Skin epidermis (tissue), 12 donors: ENCODE results near the gene NPL.

Experiments used
- H3K27ac ChIP-seq, 21 experiments: fragments of 200-600 bp; sonication (generic) in 11 of 21; one replicate each; pipeline ENCODE4 v1.5.0; 2020; ENCODE audit warnings: mild to moderate bottlenecking in 3 of 21, inconsistent platforms in 2 of 21, moderate library complexity in 2 of 21
- H3K4me3 ChIP-seq, 7 experiments: fragments of 200-600 bp; sonication (generic) in 2 of 7; one replicate each; pipeline ENCODE4 v1.5.0; 2020; ENCODE audit warnings: inconsistent platforms in 2 of 7, mild to moderate bottlenecking in 2 of 7, moderate library complexity in 1 of 7

Gene NPL

GRCh38 chr1:182806015-182806678 is 16.6 kb downstream of the NPL start:
- Histone ChIP-seq H3K27ac (no peak overlapping the region), H3K4me3 (no peak overlapping the region)

DNA sequence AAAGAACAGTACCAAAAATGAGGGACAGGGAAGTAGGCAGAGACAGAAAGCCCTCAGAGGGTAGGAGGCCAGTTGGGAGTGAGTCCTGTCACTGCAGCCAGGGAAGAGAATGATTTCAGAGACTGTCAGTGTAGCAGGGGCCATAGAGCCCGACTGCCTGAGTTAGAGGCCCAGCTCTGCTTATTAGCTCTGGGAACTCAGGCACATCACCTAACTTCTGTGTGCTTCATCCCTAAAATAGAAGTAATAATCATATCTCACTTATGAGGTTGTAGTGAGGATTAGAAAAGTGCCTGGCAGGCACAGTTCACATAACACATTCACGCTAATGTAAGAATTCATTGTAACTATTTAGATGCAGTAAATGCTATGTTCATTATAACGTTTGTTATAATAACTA is 18.3 kb downstream of the NPL start:
- no peak overlapping the region for H3K4me3 ChIP-seq
- H3K27ac ChIP-seq, result no peak overlapping the region

- H3K4me3 ChIP-seq, result no peak overlapping the region
- H3K27ac ChIP-seq, result no peak overlapping the region
Observed at GRCh38 chr1:182809414-182809957, 19.9 kb downstream of the NPL start.

GRCh38 chr1:182811975-182812722 is 22.6 kb downstream of the NPL start:
- Histone ChIP-seq H3K4me3 (no peak overlapping the region), H3K27ac (no peak overlapping the region)

DNA sequence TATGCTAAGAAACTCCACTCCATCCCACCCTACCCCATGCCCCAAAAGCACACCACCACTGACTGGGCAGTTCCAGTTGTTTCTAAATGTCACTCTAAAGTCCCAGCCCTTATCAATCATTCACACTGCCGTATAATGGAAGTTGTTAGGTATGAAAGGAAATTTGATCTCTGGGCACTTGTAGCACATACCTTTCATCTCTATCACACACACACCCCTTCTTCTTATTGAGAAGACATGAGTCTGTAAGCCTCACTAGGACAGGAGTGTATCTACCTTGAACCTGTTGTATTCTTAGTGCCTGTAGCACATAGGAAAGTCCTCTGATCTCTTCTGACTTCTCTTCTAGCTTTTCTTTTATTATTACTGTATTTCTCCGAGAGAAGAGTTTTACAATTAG is 27.3 kb downstream of the NPL start:
- Histone ChIP-seq H3K4me3 (no peak overlapping the region), H3K27ac (no peak overlapping the region)

GRCh38 chr1:182817802-182818201 is 28.2 kb downstream of the NPL start:
- H3K27ac ChIP-seq, result no peak overlapping the region
- no peak overlapping the region for H3K4me3 ChIP-seq

DNA sequence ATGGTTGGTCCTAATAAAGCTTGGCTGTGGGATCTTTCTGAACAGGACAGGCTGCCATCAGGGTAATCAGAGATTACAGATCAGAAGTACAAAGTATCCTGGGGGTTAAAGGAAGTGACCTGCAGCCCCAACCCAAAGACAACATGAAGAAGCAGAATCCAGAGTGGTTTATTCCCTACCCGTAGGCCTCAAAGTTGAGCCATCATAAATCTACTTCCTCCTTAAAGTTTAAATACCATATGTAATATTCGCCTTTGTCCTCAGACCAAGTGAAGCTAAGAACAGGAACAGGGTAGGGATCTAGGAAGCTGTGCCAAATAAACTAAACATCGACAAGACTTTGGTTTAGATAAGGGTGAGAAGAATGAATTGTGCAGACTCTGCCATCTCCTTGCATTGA is 33.6 kb downstream of the NPL start:
- Histone ChIP-seq H3K27ac (no peak overlapping the region), H3K4me3 (no peak overlapping the region)

DNA sequence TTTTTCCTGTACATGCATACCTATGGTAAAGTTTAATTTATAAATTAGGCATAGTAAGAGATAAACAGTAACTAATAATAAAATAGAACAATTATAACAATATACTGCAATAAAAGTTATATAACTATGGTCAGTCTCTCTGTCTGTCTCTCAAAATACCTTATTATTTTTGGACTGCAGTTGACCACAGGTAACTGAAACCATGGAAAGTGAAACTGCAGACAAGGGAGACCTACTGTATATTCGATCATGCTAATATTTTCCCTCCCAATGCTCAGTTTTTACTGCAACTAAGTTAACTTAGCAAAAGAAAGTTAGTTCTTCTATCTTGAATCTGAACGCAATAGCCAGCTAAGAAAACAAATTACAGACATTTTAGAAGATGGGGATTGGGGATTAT is 37.3 kb downstream of the NPL start:
- Histone ChIP-seq H3K27ac (no peak overlapping the region), H3K4me3 (no peak overlapping the region)

GRCh38 chr1:182829285-182829932 is 39.8 kb downstream of the NPL start:
- Histone ChIP-seq H3K4me3 (no peak overlapping the region), H3K27ac (no peak overlapping the region)

GRCh38 chr1:182833271-182833670 is 43.7 kb downstream of the NPL start:
- Histone ChIP-seq H3K4me3 (no peak overlapping the region), H3K27ac (no peak overlapping the region)

- H3K4me3 ChIP-seq, result no peak overlapping the region
- H3K27ac ChIP-seq, result no peak overlapping the region
Observed at GRCh38 chr1:182834326-182834725, 44.8 kb downstream of the NPL start.

DNA sequence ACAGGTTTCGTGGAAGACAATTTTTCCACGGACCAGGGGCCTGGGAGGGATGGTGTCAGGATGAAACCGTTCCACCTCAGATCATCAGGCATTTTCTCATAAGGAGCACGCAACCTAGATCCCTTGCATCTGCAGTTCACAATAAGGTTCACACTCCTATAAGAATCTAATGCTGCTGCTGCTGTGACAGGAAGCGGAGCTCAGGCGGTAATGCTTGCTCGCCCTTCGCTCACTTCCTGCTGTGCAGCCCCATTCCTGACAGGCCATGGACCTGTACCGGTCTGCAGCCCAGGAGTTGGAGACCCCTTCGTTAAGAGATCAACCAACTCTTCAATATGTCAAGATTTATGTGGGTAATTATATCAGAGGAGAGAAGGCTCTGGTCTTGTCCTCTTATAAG is 46.2 kb downstream of the NPL start:
- Histone ChIP-seq H3K27ac (no peak overlapping the region), H3K4me3 (no peak overlapping the region)

GRCh38 chr1:182839209-182840066 is 49.9 kb downstream of the NPL start, which contains the start of gene DHX9:
TSS of gene DHX9 (plus strand) at chr1:182839347. CDS start at chr1:182842567, 3,220 bp downstream.
- Histone ChIP-seq H3K4me3 (peak within 1 kb of the TSS; percentile 56 to 91 (median 81)), H3K27ac (peak within 1 kb of the TSS in 20 of 21 experiments; percentile 80 to 94 (median 89))

DNA sequence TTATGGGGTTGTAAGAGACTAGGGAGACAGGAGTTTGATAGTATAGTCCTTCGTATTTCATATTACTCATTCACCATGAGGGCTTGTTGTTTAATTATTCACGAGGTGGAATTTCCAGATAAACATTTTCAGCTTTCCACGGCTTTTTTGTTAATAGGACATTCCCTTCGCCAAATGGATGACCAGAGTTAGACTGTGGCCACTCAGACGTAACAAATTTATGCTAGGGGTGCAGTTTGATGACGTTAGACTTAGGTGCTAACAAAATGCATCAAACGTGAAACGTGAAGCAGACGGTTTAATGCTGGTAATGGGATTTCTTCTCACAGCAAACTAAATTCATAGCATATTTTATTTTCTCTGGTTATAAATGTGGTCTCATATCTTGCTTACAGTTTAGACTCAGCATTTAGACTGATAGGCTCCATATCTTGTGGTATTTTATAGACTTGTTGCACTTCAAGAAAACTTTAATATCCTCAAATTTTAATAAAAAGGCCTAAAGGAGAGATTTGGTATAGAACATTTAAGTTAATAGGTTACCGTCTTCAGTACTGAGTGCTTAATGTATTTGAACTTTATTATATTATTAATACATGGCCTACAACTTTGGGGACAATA is 51.9 kb downstream of the NPL start:
- no peak overlapping the region for H3K27ac ChIP-seq
- H3K4me3 ChIP-seq, result peak overlapping the region in 6 of 7 experiments; percentile 64 to 91 (median 83)

DNA sequence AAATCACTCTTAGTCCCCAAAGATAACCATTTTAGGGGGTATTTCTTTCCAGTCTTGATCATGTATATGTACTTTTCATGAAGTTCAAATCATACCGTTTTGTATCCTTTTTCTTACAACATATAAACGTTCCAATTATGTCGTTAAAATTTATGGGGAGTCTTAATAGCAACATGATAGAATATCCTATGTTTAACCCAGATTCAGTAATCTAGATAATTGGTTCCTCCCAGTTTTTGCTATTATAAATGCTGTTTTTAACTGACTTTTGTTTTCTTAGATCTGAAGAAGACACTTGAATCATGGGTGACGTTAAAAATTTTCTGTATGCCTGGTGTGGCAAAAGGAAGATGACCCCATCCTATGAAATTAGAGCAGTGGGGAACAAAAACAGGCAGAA is 52.7 kb downstream of the NPL start:
- H3K4me3 ChIP-seq, result no peak overlapping the region
- H3K27ac ChIP-seq, result no peak overlapping the region

DNA sequence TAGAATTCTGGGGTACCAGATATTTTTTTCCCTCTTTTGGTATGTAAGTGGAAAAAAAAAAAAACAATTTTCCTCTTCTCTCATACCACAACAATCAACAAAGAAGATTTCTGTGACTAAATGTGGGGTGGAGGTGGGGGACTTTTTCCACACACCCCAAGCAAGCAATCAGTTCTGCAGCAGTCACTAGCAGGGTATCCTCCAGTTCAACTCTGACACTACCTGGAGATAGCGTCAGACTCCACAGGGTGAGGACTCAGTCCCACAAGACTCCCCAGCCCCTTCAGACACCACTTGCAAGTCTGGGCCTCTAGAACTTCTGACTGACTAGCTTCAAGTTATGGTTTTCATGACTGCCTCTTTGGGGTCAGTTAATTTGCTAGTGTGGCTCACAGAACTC is 55.8 kb downstream of the NPL start:
- H3K27ac ChIP-seq, result no peak overlapping the region
- H3K4me3 ChIP-seq, result no peak overlapping the region

GRCh38 chr1:182845894-182846293 is 56.3 kb downstream of the NPL start:
- Histone ChIP-seq H3K27ac (no peak overlapping the region), H3K4me3 (no peak overlapping the region)

DNA sequence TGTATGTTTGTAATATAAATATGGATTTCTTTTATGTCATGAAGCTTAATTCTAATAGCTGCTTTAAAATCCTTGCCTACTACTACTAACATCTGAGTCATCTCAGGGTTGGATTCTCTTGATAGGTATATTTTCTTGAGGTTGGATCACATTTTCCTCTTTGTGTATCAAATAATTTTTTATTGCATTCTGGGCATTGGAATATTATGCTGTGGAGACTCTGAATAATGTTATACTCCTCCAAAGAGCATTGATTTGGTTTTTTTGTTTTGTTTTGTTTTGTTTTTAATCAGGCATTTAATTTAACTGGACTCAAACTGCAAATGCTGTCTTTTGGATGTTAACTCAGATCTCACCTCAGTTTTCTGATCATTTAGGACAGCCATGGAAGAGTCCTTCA is 57.5 kb downstream of the NPL start:
- Histone ChIP-seq H3K27ac (no peak overlapping the region), H3K4me3 (no peak overlapping the region)

- Histone ChIP-seq H3K27ac (no peak overlapping the region), H3K4me3 (no peak overlapping the region)
Observed at GRCh38 chr1:182848736-182849135, 59.2 kb downstream of the NPL start.
